GM12801 (cell line): Measurements from ENCODE around the gene KCNK15.

Experiments
- CTCF ChIP-seq: IDR thresholded peaks from one replicate; pipeline ENCODE4 v1.5.1; 2011; ENCODE audit warnings: control low read depth; ENCODE audit not compliant: insufficient read length; ENCODE audit errors: extremely low read depth

KCNK15 gene

DNA sequence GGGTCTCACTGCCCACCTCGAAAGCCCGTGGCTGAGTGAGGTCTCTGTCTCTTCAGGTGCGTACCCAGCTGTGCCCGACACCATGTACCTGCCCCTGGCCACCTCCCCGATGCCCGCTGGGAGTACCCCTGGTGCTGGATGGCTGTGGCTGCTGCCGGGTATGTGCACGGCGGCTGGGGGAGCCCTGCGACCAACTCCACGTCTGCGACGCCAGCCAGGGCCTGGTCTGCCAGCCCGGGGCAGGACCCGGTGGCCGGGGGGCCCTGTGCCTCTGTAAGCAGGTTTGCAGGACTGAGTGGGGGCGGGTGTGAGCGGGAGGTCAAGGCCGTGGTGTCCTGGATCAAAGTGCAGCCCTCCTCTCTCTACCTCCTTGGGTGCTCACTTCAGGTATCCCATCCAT lies 25.8 kb upstream of the KCNK15 start:
- TF ChIP-seq CTCF: no peak

- TF ChIP-seq CTCF: no peak
Measured at GRCh38 chr20:44720621-44720996, 25.1 kb upstream of the KCNK15 start.

DNA sequence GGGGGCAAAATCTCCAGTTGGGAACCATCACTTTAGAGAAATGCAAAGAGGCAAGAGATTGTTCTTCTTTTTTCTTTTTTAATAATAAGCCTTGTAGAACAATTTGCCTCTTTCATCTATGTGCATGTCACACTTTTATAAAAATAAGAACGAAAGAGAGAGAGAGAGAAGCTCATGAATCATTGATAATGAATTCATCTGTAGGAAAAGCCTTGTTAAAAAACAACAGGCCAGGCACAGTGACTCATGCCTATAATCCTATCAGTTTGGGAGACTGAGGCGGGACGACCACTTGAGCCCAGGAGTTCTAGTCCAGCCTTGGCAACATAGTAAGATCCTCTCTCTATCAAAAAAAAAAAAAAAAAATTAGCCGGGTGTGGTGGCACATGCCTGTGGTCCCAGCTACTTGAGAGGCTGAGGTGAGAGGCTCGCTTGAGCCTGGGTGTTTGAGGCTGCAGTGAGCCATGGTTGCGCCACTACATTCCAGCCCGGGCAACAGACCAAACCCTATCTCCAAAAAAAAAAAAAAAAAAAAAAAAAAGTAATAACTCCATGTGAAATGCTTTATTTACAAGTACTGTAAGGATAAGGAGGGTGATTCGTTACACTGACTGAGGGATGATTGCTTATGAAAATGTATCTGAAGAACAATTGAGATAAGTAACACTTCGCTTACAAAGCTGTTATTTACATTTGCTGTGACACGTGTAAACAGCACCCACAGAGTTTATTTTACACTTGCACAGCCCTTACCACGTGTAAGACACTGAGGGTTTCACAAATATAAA lies 24.5 kb upstream of the KCNK15 start:
- no peak for TF ChIP-seq CTCF

- TF ChIP-seq CTCF: no peak
Measured at GRCh38 chr20:44721785-44722054, 23.9 kb upstream of the KCNK15 start.

DNA sequence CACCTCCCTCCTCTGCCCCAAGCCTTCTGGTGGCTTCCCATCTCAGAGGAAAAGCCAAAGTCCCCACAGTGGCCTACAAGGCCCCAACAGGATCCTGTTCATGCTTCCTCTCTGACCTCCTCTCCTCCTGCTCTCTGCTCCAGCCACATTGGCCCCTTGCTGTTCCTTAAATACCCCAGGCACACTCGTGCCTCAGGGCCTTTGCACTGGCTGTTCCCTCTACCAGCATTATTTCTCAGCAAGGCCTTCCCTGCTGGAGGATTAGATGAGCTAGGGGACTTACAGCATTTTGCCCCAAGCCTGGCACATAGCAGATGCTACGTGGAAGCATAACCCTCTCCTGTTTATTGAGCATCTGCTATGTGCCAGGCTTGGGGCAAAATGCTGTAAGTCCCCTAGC lies 22.7 kb upstream of the KCNK15 start:
- TF ChIP-seq CTCF: no peak

- TF ChIP-seq CTCF: no peak
Measured at GRCh38 chr20:44723391-44723790, 22.3 kb upstream of the KCNK15 start.

- TF ChIP-seq CTCF: no peak
Measured at GRCh38 chr20:44723798-44724362, 21.8 kb upstream of the KCNK15 start.
